GM19455 (cell line): ENCODE measurements around the gene SLC39A7.
A peak's percentile ranks its signal among the peaks of the same experiment; 100 is the strongest.

Experiments
- ATAC-seq: cut with Tn5 transposase; IDR thresholded peaks from one replicate; pipeline ENCODE4 v1.9.1; 2021; ENCODE audit not compliant: unreplicated experiment

SLC39A7 gene

DNA sequence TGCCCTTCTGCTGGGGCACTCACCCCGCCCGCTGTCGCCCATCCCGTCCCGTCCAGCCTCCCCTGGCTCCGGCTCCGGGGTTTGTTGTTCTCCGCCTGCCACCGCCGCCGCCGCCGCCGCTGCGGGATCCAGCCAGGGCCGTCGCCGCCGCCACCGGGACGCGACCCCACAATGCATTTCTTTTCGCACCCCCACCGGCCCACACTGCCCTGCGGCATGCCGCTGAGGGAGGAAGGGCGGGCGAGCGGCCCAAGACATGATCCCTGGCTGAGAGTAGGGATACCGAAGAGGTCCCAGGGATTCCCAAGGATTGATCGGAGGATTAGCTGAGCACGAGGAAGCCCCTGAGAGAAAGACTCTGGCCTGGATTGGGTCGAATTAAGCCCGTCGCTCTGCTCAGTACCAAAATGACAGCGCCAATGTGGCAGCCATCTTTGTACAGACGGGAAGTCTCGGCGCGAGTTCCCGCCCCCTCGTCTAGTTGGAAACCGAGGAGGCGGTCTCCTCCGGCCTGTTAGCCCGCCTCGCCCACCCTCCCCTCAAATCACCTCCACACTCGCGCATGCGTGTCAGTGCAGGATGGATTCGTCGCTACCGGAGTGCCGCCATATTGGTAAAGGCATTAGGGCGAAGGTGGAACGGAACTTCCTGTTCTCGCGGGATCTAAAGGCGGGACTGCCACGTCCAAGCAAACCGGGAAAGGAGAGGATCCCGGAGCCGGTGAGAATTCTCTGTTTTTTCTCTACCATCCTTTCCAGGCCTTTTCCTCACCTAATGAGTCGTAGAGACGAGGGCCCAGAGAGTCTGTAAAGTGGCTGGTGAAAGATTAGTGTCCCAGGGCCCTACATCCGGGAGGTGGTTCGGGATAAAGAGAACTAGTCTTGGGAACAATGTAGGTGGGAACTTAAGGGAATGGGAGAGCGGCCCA lies at the start of gene SLC39A7, which contains the start of gene RXRB:
TSS of gene SLC39A7 (plus strand) at position 649 of the 928 bp plus-strand sequence. CDS start 379 bp downstream, outside the sequence.
TSS of gene RXRB (minus strand) at position 447 of the 928 bp plus-strand sequence. CDS start at position 258, 189 bp downstream.
- peak; percentile 48 for ATAC-seq

GRCh38 chr6:33151050-33151449 lies 49.6 kb upstream of the SLC39A7 start:
- no peak for ATAC-seq

GRCh38 chr6:33154349-33154748 lies 46.3 kb upstream of the SLC39A7 start:
- no peak for ATAC-seq

- no peak for ATAC-seq
These were observed 44.1 kb upstream of the SLC39A7 start for GRCh38 chr6:33156561-33156960.

DNA sequence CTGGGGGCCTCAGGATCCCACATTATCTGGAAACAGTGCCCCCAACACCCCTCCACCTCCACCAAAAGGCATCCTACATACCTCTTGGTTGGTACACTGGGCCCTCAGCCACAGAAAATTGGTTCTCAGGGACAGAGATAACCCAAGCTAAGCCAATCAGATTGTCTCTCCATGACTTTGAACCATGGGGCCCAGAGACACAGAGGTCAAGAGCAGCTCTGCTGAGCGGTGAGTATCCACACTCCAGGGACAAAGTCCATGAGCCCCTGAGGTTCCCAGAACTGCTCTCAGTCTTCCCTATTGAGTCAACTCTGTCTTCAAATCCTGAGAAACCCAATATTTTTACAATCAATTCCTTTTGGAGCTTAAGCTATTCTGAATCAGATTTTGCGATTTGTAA lies 43.7 kb upstream of the SLC39A7 start:
- ATAC-seq: no peak

DNA sequence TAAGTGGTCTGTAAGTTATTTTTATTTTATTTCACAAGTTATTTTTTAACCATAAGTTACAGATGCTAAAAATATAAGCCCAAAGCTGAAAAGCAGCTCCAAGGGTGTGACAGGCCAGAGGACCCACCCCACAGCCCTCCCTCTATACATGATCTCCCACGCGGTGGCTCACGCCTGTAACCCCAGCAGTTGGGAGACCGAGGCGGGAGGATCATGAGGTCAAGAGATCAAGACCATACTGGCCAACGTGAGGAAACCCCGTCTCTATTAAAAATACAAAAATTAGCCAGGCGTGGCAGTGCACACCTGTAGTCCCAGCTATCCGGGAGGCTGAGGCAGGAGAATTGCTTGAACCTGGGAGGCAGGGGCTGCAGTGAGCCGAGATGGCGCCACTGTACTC lies 40.6 kb upstream of the SLC39A7 start:
- ATAC-seq: no peak

DNA sequence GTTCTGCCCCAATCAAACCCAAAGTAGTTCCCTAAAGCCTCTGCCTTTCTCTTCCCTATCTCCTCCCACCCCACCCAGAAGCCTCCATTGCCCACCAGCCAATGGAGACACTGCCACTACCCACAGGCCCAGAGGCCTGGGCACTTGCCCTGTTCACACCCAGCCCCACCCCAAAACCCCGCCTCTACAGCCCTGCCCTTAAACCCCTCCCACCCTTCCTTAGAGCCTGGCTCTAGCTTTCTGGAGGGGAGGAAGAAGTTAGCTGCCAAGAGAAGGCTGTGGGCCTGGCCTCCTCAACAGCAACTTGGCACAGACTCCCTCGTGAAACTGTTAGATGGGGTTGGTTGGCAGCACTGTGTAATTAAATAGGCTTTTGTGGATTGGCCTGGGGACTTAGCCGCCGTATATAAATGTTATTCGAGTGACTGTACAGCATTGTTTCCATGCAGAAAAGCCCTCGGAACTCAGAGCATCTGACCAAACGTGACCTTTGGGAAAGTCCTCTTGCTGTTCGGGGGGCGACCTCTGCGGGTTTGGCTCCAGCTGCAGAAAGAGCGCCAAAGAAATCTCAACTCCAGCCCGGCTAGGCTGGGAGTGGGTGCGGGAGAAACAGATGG lies 39.8 kb upstream of the SLC39A7 start:
- no peak for ATAC-seq

- no peak for ATAC-seq
These were observed 39.0 kb upstream of the SLC39A7 start for GRCh38 chr6:33161354-33162331.

- no peak for ATAC-seq
These were observed 37.1 kb upstream of the SLC39A7 start for GRCh38 chr6:33163540-33163939.

DNA sequence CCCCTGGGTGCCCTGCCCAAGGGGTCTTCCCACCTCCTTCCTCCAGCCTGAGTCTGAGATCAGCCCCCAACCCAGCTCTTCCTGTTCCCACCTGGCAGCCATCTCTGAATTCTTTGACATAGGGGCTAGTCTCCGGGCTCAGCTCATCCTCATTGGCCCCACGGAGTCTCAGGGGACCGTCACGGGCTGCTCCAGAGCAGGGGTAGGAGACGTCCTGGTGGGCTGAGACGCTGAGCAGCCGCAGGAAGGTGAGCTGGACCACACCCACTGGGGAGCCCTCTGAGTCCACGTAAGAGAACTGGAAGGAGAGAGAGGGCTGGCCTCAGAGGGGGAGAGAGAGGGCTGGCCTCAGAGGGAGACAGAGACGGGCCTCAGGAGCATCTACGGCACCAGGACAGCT lies 36.5 kb upstream of the SLC39A7 start:
- ATAC-seq: no peak

DNA sequence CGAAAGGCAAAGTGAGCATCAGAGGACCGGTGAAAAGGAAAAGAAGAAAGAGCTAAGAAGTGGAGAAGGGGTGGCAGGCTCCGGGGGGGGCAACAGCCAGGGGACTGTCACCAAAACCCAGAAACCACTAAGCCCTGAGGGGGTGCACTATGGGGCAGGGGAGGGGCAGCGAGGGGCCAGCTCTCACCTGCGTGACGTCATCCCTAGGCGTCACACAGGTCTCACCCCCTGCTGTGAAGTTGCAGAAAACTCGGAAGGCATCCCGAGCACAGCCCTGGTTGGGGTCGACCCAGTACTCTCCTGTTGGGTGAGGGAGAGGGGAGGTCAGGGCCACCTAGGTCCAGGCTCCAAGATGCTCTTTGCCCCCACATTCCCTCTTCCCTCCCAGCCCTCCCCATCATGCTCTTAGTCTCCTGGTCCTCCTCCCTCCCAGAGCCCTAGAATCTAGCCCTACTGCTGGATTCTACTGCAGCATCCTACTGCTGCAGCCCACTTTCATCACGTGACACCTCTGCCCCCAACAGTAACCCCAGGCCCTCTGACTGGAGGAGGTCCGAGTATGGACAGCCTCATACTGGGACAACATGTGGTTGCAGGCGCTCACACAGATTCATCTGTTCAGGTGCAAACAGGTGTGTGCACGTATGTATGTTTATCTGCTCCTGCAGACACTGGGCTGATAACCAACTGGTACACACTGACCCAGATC lies 35.8 kb upstream of the SLC39A7 start:
- ATAC-seq: no peak

DNA sequence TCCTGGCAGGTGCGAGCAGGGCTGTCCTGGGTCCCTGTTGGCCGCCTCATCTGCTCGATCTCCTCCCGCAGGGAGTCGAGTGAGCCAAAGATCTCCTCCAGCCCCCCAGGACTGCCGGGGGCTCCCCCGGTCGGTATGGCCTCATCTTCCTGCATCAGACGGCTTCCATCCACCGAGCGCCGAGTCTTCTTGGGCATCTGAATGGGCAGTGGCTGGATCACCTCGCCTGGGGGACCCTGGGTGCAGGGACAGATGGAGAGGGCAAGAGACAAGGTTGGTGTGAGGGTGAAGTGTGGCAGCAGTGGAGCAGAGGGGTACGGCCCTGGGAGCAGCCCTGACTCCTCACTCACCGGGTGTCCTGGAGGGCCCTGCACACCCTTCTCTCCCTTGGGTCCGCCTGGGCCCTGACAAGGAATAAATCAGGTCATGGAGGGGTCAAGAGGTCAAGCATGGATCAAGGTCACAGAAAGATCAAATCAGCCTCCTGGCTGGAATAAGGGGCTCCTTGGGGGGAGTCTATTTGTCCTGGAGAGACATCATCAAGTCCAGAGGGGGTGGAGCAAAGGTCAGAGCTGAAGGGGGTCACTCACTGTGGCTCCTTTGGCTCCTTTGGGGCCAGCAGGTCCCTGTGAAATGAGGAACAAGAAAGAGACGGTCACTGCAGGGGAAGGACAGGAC lies 34.9 kb upstream of the SLC39A7 start:
- ATAC-seq: no peak

- no peak for ATAC-seq
These were observed 34.3 kb upstream of the SLC39A7 start for GRCh38 chr6:33166363-33166762.

- no peak for ATAC-seq
These were observed 33.9 kb upstream of the SLC39A7 start for GRCh38 chr6:33166811-33167210.

DNA sequence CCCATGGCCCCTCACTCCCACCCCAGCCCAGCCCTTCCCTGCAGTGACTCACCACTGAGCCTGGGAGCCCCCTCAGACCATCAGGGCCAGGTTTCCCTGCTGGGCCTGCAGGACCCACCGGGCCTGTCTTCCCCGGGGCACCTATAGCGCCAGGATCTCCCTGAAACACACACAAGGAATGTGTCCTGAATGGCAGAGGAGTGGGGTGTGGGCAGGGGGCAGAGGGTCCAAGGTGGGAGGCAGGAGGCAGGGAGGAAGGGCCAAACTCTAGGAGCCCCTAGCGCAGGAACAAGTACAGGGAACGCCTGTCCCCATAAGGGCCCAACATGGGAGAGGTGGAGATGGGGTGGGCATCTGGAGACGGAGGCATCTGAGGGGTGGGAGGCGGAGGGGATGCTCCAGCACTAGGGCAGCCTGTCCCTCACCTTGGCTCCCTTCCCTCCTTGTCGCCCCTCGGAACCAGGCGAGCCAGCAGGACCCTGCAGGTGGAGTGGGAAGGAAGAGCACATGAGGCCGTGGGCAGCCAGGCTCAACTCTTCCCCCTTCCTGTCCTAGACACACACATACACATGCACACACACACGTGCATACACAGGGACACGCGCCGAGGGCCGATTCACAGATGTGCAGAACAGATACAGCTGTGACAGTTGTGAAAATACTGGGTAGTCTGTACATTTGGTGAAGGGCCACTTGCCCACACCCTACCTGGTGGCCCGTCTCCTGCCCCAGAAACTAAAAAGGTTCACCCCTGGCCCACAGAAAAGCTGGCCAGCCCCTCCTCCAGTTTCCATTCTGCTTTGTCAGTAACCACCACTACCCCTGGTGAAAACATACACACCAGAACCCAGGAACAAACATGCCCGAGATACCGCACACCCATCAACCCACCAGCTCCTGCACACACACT lies 33.0 kb upstream of the SLC39A7 start:
- ATAC-seq: no peak

GRCh38 chr6:33168284-33168601 lies 32.4 kb upstream of the SLC39A7 start:
- no peak for ATAC-seq

DNA sequence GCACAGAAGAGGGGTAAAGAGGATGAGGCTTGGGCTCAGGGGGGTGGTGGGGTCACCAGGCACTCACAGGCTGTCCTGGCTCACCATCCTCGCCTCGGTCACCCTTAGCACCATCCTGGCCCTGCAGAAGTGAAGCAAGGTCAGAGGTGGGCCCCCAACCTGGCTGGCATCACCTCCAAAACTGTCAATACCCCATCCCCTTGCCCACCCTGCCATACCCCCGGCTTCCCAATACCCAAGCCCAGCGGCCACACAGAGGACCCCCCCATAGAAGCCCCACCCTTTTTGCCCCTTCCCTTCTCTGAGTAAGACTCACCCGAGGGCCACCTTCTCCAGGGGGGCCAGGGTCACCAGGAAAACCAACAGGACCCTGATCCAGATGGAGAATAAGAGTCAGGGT lies 32.0 kb upstream of the SLC39A7 start:
- ATAC-seq: no peak

GRCh38 chr6:33169291-33170175 lies 31.1 kb upstream of the SLC39A7 start:
- no peak for ATAC-seq
